HFFc6 (cell line): ENCODE measurements around the gene PDE4D. TPM values are rescaled to one million over a fixed set of nuclear protein-coding genes. Genes with fewer than 3 reads are reported as not detected.

ENCODE experiments used
- DNase-seq: peaks from one replicate; pipeline ENCODE4 v3.0.0-alpha.2; 2018
- H3K27ac Mint-ChIP-seq: 2 replicates; pipeline ENCODE4 v1.8.0; 2020; ENCODE audit warnings: mild to moderate bottlenecking, mixed read lengths
- H3K27me3 Mint-ChIP-seq: 2 replicates; pipeline ENCODE4 v1.8.0; 2021; ENCODE audit warnings: mild to moderate bottlenecking, moderate library complexity, mixed read lengths; ENCODE audit not compliant: insufficient read depth
- H3K36me3 Mint-ChIP-seq: 2 replicates; pipeline ENCODE4 v1.8.0; 2021; ENCODE audit warnings: low read depth, mixed read lengths
- H3K4me1 Mint-ChIP-seq: 2 replicates; pipeline ENCODE4 v1.8.0; 2020; ENCODE audit warnings: low read depth, mixed read lengths
- H3K4me3 Mint-ChIP-seq: 2 replicates; pipeline ENCODE4 v1.8.0; 2020; ENCODE audit warnings: mild to moderate bottlenecking, moderate library complexity, mixed read lengths
- H3K9me3 Mint-ChIP-seq: 2 replicates; pipeline ENCODE4 v1.8.0; 2020; ENCODE audit warnings: mild to moderate bottlenecking, mixed read lengths
- total RNA-seq, 6 experiments: library from RNA; stranded (reverse); fragmentation: NEBNext Ultra II Directional; extraction: Animal tissue kit (Norgen Biotek cat#: 25700); gene quantifications; 2 replicates in 1 of 6; 3 replicates in 5 of 6; pipeline ENCODE4 v1.2.3, GENCODE V29; 2021
- TF ChIP-seq, protein P1 (sequence below): fragments of 200-600 bp; sonication (generic); IDR thresholded peaks from 2 replicates; pipeline ENCODE4 v1.5.0; 2021; ENCODE audit warnings: antibody characterized with exemption, mild to moderate bottlenecking

The PDE4D gene
- total RNA-seq, 6 experiments from 2014 or later, result 1.8 to 7.3 (median 6.2) TPM

GRCh38 chr5:59540366-59540765 lies 353.2 kb downstream of the PDE4D start:
- Mint-ChIP-seq H3K9me3 (no peaks in the 10 kb centered on the region), H3K4me1 (no peaks in the 10 kb centered on the region), H3K4me3 (no peak overlapping the region), H3K27ac (no peak overlapping the region), H3K36me3 (no peaks in the 10 kb centered on the region), H3K27me3 (no peaks in the 10 kb centered on the region)
- TF ChIP-seq, protein P1, sequence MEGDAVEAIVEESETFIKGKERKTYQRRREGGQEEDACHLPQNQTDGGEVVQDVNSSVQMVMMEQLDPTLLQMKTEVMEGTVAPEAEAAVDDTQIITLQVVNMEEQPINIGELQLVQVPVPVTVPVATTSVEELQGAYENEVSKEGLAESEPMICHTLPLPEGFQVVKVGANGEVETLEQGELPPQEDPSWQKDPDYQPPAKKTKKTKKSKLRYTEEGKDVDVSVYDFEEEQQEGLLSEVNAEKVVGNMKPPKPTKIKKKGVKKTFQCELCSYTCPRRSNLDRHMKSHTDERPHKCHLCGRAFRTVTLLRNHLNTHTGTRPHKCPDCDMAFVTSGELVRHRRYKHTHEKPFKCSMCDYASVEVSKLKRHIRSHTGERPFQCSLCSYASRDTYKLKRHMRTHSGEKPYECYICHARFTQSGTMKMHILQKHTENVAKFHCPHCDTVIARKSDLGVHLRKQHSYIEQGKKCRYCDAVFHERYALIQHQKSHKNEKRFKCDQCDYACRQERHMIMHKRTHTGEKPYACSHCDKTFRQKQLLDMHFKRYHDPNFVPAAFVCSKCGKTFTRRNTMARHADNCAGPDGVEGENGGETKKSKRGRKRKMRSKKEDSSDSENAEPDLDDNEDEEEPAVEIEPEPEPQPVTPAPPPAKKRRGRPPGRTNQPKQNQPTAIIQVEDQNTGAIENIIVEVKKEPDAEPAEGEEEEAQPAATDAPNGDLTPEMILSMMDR, result no peak
- DNase-seq, result no peak

GRCh38 chr5:59538750-59539121 lies 354.8 kb downstream of the PDE4D start:
- DNase-seq, result no peak
- H3K36me3 Mint-ChIP-seq, result no peaks in the 10 kb centered on the region
- TF ChIP-seq, protein P1, result no peak
- H3K4me3 Mint-ChIP-seq, result no peak overlapping the region
- no peaks in the 10 kb centered on the region for H3K9me3 Mint-ChIP-seq
- H3K27me3 Mint-ChIP-seq, result peaks cover 3% of the 10 kb centered on the region; the same call in 1 of the 2 replicates
- H3K27ac Mint-ChIP-seq, result no peak overlapping the region
- no peaks in the 10 kb centered on the region for H3K4me1 Mint-ChIP-seq

GRCh38 chr5:59537961-59538749 lies 355.4 kb downstream of the PDE4D start:
- no peaks in the 10 kb centered on the region for H3K9me3 Mint-ChIP-seq
- DNase-seq, result no peak
- H3K36me3 Mint-ChIP-seq, result no peaks in the 10 kb centered on the region
- H3K27ac Mint-ChIP-seq, result no peak overlapping the region
- H3K27me3 Mint-ChIP-seq, result peaks cover 3% of the 10 kb centered on the region; the same call in 1 of the 2 replicates
- H3K4me3 Mint-ChIP-seq, result no peak overlapping the region
- no peaks in the 10 kb centered on the region for H3K4me1 Mint-ChIP-seq
- TF ChIP-seq, protein P1, result no peak

GRCh38 chr5:59536875-59537274 lies 356.7 kb downstream of the PDE4D start:
- Mint-ChIP-seq H3K27ac (no peak overlapping the region), H3K27me3 (peaks cover 3% of the 10 kb centered on the region; the same call in 1 of the 2 replicates), H3K36me3 (no peaks in the 10 kb centered on the region), H3K4me1 (no peaks in the 10 kb centered on the region), H3K9me3 (no peaks in the 10 kb centered on the region), H3K4me3 (no peak overlapping the region)
- DNase-seq, result no peak
- TF ChIP-seq, protein P1, result no peak

DNA sequence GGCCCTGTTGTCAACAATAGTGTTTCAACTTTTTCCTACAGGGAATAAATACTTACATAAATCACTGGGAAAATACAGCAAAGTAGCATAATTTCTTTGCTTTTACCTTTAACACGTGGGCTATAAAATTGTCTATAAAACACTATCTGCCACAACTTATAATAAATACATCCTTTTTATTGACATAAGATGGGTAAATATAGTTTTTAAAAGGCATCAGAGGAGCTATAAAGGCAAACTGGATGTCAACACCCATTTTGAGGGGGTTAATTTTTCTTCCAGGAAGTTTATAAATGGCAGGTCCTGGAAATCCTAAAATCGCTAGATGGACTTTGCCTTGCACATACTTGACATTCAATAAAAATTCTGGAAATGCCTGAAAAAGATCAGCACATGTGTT lies 358.0 kb downstream of the PDE4D start:
- Mint-ChIP-seq H3K9me3 (no peaks in the 10 kb centered on the region), H3K27ac (no peak overlapping the region), H3K36me3 (no peaks in the 10 kb centered on the region), H3K4me1 (no peaks in the 10 kb centered on the region), H3K4me3 (no peak overlapping the region), H3K27me3 (peaks cover 5% of the 10 kb centered on the region; the same call in 1 of the 2 replicates)
- TF ChIP-seq, protein P1, result no peak
- DNase-seq, result no peak
